VCaP (cell line): Measurements from ENCODE around the gene TUBGCP6.

Experiments
- H3K27ac ChIP-seq: fragments of 450-650 bp; 2 replicates; pipeline ENCODE4 v1.5.1; 2017
- CTCF ChIP-seq: fragments of 450-650 bp; conservative IDR thresholded peaks from 2 replicates; pipeline ENCODE4 v1.5.1; 2017; ENCODE audit warnings: mild to moderate bottlenecking, moderate library complexity

TUBGCP6 gene

GRCh38 chr22:50184902-50185374, 59.9 kb downstream of the TUBGCP6 start:
- no peak for TF ChIP-seq CTCF
- peak overlapping the region; percentile 27; the same call in 1 of the 2 replicates for H3K27ac ChIP-seq

- no peak for TF ChIP-seq CTCF
- H3K27ac ChIP-seq = no peak overlapping the region
Observed at GRCh38 chr22:50184004-50184901, 60.6 kb downstream of the TUBGCP6 start.

- TF ChIP-seq CTCF = no peak
- H3K27ac ChIP-seq = no peak overlapping the region
Observed at GRCh38 chr22:50183141-50183971, 61.5 kb downstream of the TUBGCP6 start.

- no peak overlapping the region for H3K27ac ChIP-seq
- TF ChIP-seq CTCF = no peak
Observed at GRCh38 chr22:50182176-50183081, 62.4 kb downstream of the TUBGCP6 start.

- TF ChIP-seq CTCF = no peak
- no peak overlapping the region for H3K27ac ChIP-seq
Observed at GRCh38 chr22:50180727-50181521, 63.9 kb downstream of the TUBGCP6 start.

- TF ChIP-seq CTCF = no peak
- no peak overlapping the region for H3K27ac ChIP-seq
Observed at GRCh38 chr22:50179937-50180726, 64.7 kb downstream of the TUBGCP6 start.
